ENCODE data around the gene GRHL1.

GRCh38 chr2:10000541-10000940 is 49.0 kb downstream of the GRHL1 start:
- no peak for TF ChIP-seq POLR2AphosphoS5 (IDR thresholded peaks at IDR 0.05; ENCODE audit: low read depth, low read length)
- no peak for TF ChIP-seq SIN3A (IDR thresholded peaks at IDR 0.05; ENCODE audit: borderline replicate concordance, insufficient read depth, low read length)
- no peak for TF ChIP-seq TAF1 (IDR thresholded peaks at IDR 0.05; ENCODE audit: borderline replicate concordance, insufficient read depth, low read length)
- TF ChIP-seq REST (IDR thresholded peaks at IDR 0.05; ENCODE audit: insufficient read depth in 1 of 2, low read depth in 2 of 2, low read length in 2 of 2): no peak
- no peak for TF ChIP-seq FOXP2 (optimal IDR thresholded peaks at IDR 0.05; ENCODE audit: borderline replicate concordance, extremely low read depth, extremely low read length, insufficient read depth)
